CD4-positive, alpha-beta T cell treated with Interleukin-15 for 1 hour (primary cell): ENCODE measurements around the gene TXNDC9.
"Not testable (repeated sequence)": the region's sequence is repeated elsewhere in the genome, so short reads cannot be mapped to it uniquely, and the experiment has no call there.

Experiments used
- DNase-seq: peaks from one replicate; pipeline ENCODE4 v3.0.0-alpha.2; 2020

TXNDC9 gene

GRCh38 chr2:99335911-99336803 is at the start of gene TXNDC9:
Gene TXNDC9 (minus strand): TSS chr2:99336333. CDS start chr2:99333210, 3,123 bp downstream.
- DNase-seq, result peak; percentile 99

- DNase-seq, result no peak
Observed at GRCh38 chr2:99382143-99382542, 46.0 kb upstream of the TXNDC9 start.

GRCh38 chr2:99380376-99381010 is 44.4 kb upstream of the TXNDC9 start:
- no peak for DNase-seq

GRCh38 chr2:99377879-99378278 is 41.7 kb upstream of the TXNDC9 start:
- DNase-seq, result no peak

GRCh38 chr2:99376254-99376864 is 40.2 kb upstream of the TXNDC9 start:
- no peak for DNase-seq

GRCh38 chr2:99374747-99375146 is 38.6 kb upstream of the TXNDC9 start:
- DNase-seq, result no peak

- DNase-seq, result no peak
Observed at GRCh38 chr2:99373144-99373543, 37.0 kb upstream of the TXNDC9 start.

GRCh38 chr2:99368854-99369253 is 32.7 kb upstream of the TXNDC9 start:
- not testable (repeated sequence) for DNase-seq

GRCh38 chr2:99365661-99366060 is 29.5 kb upstream of the TXNDC9 start:
- DNase-seq, result no peak

- DNase-seq, result no peak
Observed at GRCh38 chr2:99356853-99357252, 20.7 kb upstream of the TXNDC9 start.

- not testable (repeated sequence) for DNase-seq
Observed at GRCh38 chr2:99354825-99355224, 18.7 kb upstream of the TXNDC9 start.

- DNase-seq, result no peak
Observed at GRCh38 chr2:99354070-99354469, 17.9 kb upstream of the TXNDC9 start.

GRCh38 chr2:99350194-99350593 is 14.1 kb upstream of the TXNDC9 start:
- DNase-seq, result no peak

- no peak for DNase-seq
Observed at GRCh38 chr2:99348173-99348572, 12.0 kb upstream of the TXNDC9 start.

GRCh38 chr2:99346218-99346617 is 10.1 kb upstream of the TXNDC9 start:
- DNase-seq, result no peak

GRCh38 chr2:99345446-99345845 is 9.3 kb upstream of the TXNDC9 start:
- not testable (repeated sequence) for DNase-seq

GRCh38 chr2:99342536-99342935 is 6.4 kb upstream of the TXNDC9 start:
- DNase-seq, result no peak

- DNase-seq, result no peak
Observed at GRCh38 chr2:99340669-99341236, 4.6 kb upstream of the TXNDC9 start.

- DNase-seq, result no peak
Observed at GRCh38 chr2:99338029-99338585, 2.0 kb upstream of the TXNDC9 start.

GRCh38 chr2:99337113-99338028 is 1.2 kb upstream of the TXNDC9 start, which contains the start of gene EIF5B:
Gene EIF5B (plus strand): TSS chr2:99337389. CDS start chr2:99337555, 166 bp downstream.
- peak; percentile 96 for DNase-seq

GRCh38 chr2:99336804-99337112 is 625 bp upstream of the TXNDC9 start:
- no peak for DNase-seq

GRCh38 chr2:99325384-99325783 is 10.7 kb downstream of the TXNDC9 start:
- no peak for DNase-seq
